HG02852 (cell line): ENCODE measurements around the gene ITPRIP.

Experiments
- ATAC-seq: cut with Tn5 transposase; IDR thresholded peaks from one replicate; pipeline ENCODE4 v1.9.1; 2021; ENCODE audit warnings: mild to moderate bottlenecking, moderate library complexity; ENCODE audit not compliant: unreplicated experiment

Gene ITPRIP

DNA sequence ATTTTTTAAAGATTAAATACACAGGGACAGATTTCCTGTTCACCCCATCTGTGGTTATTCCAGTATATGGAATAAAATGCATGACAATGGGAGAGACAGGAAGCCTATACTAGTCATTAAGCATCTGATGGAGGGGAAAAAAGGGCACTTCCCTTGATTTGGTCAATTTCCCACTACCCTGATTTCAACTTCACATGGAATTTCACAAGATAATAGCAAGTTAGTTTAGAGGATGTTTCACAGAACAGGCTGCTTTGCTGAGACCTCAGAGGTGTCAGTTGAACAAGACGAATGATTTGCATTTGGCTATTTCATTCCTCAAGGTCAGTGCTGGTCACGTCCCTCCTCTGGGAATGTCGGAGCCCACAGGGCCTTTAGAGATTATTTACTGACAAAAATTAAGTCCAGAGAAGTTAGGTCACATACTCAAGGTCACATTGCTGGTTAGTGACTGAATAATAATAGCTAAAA is 4.7 kb upstream of the ITPRIP start:
- no peak for ATAC-seq

DNA sequence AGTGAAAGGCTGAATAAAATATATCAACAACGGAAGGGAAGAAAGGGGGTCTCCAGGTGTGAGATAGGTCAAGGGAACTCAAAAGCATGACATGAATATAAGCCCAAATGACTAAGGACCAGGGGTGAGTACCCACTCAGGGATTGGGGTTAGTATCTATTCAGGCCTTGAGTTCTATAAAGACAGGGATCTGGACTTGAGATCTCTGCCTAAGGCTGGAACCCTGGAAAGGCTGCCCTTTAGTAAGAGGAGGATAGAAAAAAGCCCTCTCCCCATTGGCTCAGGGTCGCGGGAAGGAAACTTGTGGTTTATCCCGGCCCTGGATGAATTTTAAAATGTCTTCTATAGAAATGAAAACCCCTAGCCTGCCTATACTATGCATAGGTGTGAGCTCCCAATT is 2.4 kb upstream of the ITPRIP start:
- no peak for ATAC-seq

DNA sequence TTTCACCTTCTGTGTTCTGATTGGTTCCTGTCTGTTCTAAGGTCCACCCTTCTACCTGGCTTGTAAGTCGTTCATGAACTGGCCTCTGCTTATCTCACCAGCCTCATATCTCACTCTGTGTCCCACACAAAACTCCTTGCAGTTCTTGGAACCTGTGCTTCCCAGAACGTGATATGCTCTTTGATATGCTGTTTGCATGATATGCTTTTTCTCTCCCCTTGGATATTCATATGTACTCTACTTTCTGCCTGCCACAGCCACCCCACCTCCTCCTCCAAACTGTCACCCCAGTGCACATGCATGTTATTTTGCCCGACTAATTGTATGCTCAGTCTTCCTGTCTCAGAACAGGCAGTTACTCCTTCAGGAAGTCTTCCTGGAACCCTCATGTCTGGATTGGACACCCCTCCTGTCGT is 1.9 kb upstream of the ITPRIP start:
- ATAC-seq: no peak

DNA sequence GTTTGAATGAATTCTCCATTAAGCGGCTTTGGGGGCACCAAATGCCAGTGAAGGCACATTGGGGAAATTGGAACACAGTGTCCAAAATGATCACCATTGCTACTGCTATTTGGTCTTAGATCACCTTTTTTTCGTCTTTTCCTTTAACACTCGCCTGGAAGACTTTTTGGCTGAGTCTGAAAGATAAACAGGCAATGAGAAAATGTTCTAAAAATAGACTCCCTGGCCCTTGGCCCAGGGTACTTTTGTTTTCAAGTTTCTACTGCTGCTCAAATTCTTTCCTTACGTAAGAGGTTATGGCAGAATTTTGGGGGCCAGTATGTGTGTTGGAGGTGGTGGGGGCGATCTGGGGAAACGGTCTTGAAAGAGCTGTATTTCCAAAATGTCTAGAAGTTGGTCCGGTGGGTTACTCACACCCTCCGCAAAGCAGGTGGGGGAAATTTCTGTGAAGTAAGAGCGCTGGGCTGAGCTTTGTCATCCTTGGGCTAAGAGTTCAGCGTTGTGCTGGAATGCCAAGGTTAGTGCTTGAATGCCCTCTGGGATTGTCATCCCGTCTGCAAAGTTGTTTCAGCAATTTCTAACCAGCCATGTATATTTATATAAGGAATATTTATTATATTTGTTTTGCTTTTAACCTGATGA is 1.3 kb upstream of the ITPRIP start:
- ATAC-seq: no peak

DNA sequence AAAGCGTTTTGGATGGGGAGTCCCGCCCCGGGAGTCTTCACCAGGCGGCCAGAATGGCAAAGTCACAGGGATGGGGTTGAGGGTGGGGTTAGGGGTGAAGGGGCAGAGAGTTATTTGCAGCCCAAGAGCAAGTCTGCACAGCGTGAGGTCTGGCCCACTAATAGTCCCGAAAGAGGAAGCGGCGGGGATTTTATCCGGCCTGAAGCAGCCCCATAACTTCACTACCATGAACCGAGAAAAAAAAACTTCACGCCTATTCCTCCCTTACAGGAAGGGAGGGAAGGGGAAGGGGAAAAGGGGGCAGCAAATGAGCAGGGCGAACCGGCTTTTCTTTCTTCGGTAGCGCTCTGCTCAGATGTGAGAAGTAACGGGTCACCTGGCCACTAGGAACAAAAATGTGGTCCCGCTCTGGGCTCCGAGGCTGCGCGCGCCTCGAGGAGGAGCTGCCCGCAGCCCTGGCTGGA is 712 bp downstream of the ITPRIP start:
- ATAC-seq: peak; percentile 47

DNA sequence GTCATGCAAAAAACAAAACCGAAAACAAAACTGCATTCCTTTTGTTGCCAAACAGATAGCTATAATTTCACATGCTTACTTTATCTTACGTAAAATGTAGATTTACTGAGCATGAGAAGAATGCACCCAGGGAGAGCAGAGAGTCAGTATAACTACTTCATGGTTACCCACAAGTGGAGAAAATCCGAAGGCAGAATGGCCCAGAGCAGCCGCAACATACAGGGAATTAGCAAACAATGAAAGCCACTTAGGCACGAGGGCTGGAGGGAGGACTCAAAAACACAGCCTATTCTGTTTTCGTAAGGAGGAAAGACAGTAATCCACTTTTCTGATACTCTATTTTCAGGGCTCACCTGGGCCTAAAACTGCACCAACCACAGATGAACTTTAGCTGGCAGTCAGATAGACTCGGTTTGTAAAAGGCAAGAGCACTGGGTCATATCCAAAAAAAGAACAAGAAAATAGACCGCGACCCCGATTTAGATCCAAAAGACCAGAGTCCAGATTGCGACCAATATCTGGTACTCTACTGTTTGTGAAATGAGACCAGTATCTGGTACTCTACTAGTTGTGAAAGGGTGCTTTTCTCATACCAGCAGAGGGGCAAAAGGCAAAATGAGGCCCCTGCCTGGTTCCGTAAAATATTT is 1.3 kb downstream of the ITPRIP start:
- ATAC-seq: peak; percentile 20

DNA sequence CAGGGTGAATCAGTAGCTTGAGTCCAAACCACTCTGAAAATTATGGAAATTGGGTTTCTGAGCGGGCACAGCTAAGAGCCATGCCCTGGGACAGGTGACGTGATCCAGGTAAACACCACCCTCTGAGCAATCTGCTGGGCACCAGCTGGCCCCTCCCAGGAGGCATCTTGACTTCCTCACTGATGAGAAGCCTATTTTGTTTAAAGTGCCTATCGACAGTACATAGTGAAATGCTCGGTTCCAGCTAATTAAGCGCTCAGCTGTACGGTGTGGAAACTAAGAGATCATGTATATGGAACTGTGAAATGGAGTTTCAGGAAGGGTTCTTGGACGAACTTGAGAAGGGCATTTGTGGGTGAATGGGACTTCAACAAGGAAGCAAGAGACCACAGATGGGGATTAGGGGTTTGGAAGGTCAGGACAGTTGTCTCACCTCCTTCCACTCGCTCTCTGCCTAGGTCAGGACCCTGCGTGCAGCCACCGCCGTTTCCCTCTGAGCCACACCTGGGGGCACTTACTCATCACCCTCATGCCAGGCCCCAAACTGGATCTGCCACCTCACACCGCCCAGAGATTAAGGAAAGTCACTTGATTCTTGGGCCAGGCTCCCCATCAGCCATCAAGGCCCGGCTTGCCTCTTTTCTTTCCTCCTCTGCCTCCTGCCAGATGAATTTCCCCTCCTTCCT is 3.2 kb downstream of the ITPRIP start:
- no peak for ATAC-seq

DNA sequence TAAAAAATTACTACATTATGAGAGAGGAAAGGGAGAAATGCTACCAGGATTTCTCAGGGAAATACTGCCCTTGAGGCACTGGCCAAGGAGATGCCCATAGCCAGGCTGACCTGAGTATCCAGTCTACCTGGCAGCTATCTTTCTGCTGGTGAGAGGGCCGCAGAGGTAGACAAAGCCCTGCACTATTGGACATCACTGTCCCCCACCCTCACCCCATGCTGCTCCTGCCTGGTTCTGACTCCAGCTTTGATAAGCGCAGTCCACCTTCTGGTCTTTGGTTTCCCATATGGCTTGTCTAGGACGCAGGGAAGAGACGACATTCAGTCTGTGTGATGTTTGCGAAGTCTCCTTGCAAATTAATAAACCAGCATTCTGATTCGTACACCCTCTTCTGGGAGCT is 3.7 kb downstream of the ITPRIP start:
- ATAC-seq: no peak

DNA sequence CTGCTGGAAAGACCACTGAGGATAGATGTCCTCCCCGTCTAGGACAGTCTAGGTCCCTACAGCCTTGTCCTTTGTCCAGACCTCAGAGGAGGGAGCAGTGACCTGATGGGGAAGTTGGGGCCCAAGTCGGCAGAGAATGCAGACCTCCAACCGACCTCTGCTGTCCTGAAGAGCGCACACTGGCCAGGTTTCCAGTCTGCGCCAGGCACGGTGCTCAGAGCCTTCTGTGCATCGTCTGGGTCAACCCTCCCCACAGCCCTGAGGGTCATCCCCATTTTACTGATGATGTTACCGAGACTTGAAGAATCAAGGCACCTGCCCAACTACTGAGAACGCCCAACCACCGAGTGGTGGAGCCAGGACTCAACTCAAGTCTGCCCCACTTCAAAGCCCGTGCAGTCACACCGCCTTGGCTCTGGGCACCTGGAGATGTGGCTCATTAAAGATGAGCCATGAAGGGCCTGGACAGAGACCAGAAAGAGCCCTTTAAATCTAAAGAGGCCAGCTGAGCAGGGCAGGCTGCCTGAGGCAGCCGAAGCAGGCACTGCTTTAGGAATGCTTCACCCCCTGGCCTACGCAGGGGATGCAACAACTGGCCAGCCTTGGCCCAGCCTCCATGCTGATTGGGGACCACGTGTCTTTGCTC is 4.4 kb downstream of the ITPRIP start:
- no peak for ATAC-seq

DNA sequence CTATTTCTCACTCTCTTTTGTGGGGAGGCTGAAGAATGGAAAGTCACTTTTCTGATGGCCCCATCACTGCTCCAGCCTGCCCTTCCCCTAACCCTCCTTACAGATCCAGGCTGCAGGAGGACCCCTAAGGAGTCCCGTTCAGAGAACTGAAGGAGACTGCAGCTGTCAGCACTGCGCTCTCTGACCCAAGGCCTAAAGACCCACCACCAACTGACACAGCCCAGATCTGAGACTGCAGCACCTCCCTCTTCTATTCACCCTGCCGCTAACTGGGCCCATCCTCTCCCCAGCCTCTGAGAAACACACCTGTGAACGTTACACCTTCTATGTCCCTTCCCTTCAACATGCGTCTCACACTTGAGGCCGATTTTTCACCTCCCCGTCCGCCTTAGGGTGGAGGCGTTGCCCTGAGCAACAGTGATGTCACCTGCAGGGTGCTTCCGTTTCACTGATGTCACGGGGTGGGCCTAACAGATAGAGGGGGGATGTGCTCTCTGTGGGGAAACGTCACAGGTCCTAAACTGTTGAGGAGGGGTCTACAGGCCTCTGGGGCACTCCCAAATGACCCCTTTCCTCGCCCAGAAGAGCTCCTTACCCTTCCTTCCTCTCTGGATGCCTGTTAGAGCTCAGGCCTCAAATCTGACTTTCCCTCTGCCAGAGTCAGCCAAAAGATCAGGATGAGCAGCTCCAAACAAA is 5.1 kb downstream of the ITPRIP start:
- no peak for ATAC-seq

DNA sequence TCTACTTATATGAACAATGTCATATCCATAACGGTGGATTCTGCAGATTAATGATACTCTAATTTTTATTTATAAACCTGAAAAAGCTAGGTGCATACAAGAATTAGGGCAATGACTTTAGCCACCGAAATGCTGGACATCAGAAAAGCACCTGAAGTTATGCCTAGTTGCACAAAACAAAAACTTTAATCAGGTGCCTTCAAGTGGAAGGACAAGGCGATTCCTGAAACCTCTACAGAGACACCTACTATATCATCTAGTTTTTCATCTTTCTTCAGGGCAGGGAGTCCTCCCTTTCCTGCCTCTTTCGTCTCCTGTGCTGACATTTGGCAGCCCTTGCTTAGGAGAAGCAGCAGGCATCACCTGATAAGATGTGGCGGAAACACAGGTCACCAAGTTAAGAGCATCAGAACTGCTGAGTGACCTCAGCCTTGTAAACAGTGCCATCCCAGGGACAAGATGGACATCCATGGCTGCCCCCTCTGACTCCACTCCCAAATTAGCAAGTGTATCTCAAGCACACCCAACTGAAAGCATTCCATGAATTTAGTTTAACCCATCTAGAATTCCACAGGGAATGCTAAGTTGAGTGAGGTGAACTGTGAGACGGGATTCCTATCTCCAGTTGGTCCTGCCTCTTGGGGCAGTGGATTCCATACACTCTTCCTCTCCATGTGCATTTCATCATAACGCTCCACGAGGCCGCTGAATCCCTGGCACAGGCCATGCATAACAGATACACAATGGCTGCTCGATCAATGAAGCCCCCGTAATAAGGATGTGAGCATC is 5.8 kb downstream of the ITPRIP start:
- no peak for ATAC-seq

DNA sequence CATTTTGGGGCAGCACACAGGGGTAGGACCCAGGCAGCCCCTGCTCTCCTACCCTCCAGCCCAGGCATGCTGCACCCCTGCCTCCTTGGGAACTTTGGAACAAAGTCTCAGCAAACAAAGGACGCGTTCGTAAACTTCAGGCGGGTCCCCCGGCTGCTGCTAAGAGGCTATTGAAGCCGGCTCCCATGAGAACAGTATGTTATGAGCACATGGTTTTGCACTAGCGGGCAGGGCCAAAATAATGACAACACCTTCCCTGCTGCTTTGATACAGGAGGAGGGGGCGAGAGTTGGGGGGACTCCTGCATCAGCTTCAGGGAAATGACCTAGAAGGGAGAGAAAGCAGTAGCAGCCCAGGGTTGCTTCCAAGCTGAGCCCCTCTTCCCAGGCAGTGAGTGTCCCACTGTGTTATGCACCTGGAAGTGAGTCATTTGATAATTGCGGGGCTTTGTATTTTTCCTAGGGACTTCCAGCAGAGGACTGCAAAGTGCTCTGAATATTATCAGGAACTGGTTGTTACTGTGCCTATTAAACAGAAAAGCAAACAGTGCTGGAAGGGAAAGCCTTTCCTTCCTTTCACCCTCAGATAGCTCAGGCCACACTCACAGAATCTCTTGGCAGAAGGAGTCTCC is 6.9 kb downstream of the ITPRIP start:
- ATAC-seq: no peak

DNA sequence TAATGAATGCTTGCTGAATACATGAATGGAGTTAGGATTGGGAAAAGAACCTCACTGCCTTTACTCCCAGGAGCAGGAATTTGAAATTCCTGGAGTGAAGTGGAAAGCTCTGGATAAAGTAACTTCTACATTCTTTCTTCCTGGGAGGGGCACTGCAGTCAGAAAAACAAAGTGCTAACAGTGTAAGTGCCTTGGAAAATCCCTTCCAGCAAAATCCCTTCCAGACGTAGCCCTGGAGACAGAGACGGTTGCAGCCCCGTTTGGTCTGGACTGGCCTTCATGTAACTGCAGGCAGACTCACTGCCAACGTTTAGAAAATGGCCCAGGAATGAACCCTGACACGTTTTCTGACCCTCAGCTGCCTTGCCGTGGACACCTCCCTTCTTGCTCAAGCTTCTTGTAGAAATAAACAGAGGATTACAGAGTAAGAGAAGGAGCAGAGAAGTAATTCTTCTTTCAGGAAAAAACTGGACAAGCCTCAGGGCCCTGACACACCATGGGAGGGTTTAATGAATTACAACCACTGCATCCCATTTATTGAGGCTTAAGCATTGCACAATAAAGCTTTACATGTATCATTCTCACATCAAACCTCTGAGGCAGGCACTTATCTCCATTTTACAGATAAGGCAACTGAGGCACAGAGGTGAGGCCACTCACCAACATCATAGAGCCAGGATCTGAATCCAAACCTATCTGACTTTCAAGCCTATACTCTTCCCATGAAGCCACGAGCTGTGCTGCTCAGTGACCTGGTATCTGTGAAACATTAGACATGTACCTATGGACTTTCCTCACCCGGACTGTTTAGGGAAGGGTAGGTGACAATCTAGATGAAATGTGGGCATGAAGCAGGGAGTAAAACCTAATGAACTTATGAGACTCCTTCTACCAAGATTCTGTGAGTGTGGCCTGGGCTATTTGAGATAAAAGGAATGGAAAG is 7.8 kb downstream of the ITPRIP start:
- ATAC-seq: no peak

DNA sequence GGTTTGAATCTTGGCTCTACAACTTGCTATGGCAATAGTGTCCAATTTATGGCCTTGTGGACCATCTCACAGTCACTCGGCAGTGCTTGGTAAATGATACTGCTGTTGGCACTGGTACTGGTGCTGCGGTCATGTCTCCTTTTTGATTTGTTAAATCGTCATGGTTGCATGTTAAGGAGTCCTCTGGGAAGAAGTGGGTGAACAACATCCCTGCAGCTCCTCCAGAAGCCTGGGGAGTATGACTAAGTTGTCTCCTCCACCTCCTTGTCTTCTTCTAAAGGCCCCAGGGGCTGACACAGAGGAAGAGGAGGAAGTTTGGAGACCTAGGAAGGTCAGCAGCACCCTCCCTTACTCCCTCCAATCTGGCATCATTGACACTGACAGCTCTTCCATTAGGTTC is 8.5 kb downstream of the ITPRIP start:
- no peak for ATAC-seq

DNA sequence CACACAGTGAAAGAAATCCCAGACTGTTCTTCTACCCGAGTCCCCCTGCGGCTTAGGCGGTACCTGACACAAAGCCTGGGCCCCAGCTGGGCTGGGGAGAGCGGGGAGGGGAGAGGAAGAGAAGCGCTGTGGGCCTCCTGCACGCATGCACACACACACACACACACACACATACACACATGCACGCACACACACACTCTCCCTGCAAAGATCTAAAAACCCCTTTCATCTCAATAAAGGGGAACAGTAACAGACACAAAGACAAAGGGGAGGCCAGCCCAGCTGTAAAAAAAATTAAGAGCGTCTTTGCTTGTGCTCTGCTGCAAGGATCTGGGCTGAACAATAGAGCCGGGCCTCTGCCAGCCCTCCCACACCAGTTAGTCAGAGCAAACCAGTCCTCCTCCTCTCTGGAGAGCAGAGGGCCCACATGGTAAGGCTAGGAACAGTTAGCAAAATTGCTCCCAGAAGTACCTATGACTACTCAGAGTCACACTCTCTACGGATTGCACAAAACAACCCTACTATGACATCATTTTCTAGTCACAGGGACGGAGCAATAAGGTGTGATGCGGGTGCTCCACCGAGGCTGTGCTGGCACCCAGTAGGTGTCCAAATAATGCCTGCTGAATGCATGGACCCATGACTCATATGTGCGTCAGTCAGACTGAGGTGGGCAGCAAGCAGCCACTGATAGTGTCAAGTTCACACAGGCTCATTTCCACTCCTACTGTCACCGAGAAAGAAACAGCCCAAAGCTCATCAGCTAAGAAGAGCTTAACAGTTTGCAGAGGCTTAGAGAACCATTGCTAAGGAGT is 9.2 kb downstream of the ITPRIP start:
- peak; percentile 50 for ATAC-seq

DNA sequence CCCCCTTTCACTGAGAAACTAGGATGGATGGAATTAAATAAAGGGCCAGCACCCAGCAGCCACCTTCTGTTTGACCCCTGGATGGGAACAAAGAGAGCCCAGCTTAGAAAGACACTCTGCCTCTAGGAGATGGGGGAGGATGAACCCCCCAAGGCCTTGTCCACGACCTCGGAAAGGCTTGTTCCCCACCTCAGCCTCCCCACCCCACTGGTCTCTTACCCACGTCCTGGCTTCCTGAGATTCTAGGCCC is 9.7 kb downstream of the ITPRIP start:
- ATAC-seq: no peak

DNA sequence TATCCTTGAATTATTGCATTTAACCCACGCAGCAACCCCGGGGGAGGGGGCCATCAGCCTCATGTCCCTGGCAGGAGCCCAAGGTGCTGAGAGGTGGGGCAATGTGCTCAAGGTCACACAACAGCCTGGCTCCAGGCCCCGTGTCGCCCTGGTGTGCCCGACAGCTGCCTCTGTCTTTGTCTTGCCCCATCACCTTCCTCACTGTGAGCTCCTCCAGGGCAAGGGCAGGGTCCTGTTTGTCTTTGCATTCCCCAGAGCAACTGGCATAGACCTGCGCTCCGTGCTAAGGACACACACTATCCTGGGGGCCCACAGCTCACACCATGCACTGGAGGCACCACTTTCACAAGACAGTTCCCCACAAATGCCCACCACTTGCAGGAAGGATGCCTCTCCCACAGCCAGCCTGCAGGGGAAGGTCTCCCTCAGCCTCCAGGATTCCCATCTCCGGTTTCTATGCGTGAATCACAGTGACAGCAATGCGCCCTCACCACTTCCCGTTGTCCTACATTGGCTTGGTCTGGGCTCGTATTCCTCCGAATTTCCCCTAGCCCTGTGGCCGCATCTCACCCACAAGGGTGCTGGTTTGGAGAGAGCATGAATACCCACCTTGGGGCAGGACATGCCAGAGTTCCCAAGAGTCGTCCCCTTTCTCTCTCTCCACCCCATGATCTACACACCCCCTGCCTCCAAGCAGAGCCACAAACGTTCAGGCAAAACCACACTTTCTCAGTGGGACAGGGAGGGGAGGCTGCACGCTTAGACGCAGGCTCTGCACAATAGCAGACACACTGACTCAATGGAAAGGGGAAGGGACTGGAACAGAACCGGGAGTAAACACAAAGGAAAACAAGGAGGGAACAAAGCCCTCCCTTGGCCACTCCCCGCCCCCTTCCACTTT is 10.3 kb downstream of the ITPRIP start:
- no peak for ATAC-seq
